Subcutaneous adipose tissue (tissue), 4 donors: ENCODE results near the gene SLC51B. TPM values are rescaled to one million over a fixed set of nuclear protein-coding genes. Genes with fewer than 3 reads are reported as not detected.

Experiments
- CTCF ChIP-seq: fragments of 450-650 bp; IDR thresholded peaks from one replicate; pipeline ENCODE4 v1.5.1; 2016; ENCODE audit warnings: low read depth, mild to moderate bottlenecking, control low read depth, antibody characterized with exemption, moderate library complexity
- total RNA-seq, 4 donors: library from RNA; depleted of rRNA; stranded (reverse); fragments of >200 nt; gene quantifications; one replicate each; pipeline ENCODE4 v1.1.0, GENCODE V29; 2016

SLC51B gene
- total RNA-seq, 4 donors from 2014 or later = not detected

- TF ChIP-seq CTCF = no peak
Observed at GRCh38 chr15:65033659-65034269, 11.4 kb upstream of the SLC51B start.

- TF ChIP-seq CTCF = no peak
Observed at GRCh38 chr15:65034719-65035118, 10.5 kb upstream of the SLC51B start.

- no peak for TF ChIP-seq CTCF
Observed at GRCh38 chr15:65037309-65037708, 7.9 kb upstream of the SLC51B start.

- TF ChIP-seq CTCF = no peak
Observed at GRCh38 chr15:65038428-65038827, 6.8 kb upstream of the SLC51B start.

GRCh38 chr15:65038836-65039235 lies 6.4 kb upstream of the SLC51B start:
- no peak for TF ChIP-seq CTCF

- TF ChIP-seq CTCF = no peak
Observed at GRCh38 chr15:65040461-65040860, 4.7 kb upstream of the SLC51B start.

GRCh38 chr15:65041787-65042186 lies 3.4 kb upstream of the SLC51B start:
- no peak for TF ChIP-seq CTCF
